GM23248 (cell line): ENCODE data around the gene TMC5.
"Not testable (repeated sequence)": the region's sequence is repeated elsewhere in the genome, so short reads cannot be mapped to it uniquely, and the experiment has no call there.

Experiments used
- EZH2 ChIP-seq: fragments of 200-600 bp; sonication (generic); IDR thresholded peaks from 2 replicates; pipeline ENCODE4 v1.6.1; 2018; ENCODE audit warnings: antibody characterized with exemption, mild to moderate bottlenecking; ENCODE audit not compliant: insufficient read depth, poor library complexity, severe bottlenecking
- EZH2phosphoT487 ChIP-seq: fragments of 200-600 bp; sonication (generic); IDR thresholded peaks from 2 replicates; pipeline ENCODE4 v1.6.1; 2018; ENCODE audit warnings: antibody characterized with exemption, moderate library complexity, mild to moderate bottlenecking, low read depth; ENCODE audit not compliant: insufficient read depth

GRCh38 chr16:19397373-19397772 lies 20.3 kb upstream of the TMC5 start:
- not testable (repeated sequence) for TF ChIP-seq EZH2, EZH2phosphoT487
